ENCODE results near the gene FGA. TPM values are rescaled to one million over a fixed set of nuclear protein-coding genes. Genes with fewer than 3 reads are reported as not detected.

Gene FGA
- total RNA-seq, 1 experiment from 2014 or later = not detected

DNA sequence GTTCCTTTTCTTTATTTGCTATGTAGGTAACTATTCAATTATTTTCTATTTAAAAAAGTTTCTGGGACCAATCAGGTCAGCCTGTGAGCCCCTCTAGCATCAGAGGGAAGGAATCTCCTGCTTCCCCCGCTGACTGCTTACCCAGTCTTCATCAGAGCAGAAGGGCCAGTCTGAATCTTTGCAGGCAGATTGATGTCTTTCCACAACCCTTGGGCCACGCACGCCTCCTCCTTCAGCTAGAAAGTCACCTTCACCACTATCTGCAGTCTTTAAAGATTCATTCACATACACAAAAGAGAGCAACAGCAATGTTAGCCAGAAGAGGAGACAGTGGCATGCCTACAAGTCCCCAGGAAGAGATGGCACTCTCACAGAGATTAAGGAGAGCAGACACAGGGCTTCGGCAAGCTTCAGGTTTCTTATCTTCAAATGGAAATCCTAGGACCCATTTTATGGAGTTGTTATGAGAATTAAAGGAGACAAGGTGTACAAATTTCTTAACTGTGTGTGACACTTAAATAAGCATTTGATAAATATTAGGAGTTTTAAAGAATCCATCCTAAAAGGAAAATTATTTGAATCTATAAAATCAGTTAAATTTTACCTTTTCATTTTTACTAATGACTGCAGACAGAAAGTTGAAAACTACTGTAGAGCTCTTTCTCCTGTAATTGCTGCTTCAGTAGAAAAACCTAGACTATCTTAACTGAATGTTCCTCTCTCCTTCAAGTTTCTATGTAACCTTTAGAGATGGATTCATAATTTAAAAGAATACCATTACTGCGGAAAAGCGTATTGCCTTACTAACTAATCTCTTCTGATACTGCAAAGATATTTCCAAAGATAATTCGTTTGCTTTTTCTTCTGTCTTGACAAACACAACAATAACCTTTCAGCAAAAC lies 995 bp downstream of the FGA start:
- Histone ChIP-seq H3K4me1 (ENCODE audit: insufficient read depth, low read length) (no peaks in the 10 kb centered on the region), H3K9me3 (ENCODE audit: low read length) (no peaks in the 10 kb centered on the region), H3K9ac (ENCODE audit: low read length) (no peak overlapping the region), H3K4me2 (ENCODE audit: low read length) (no peak overlapping the region), H3K9me2 (replicated peaks; ENCODE audit: low read length) (no peaks in the 10 kb centered on the region), H3K36me3 (ENCODE audit: low read depth, low read length) (no peaks in the 10 kb centered on the region), H3K4me3 (ENCODE audit: low read length) (no peak overlapping the region), H4K20me1 (ENCODE audit: low read length) (no peaks in the 10 kb centered on the region), H3F3A (ENCODE audit: low read length, unreplicated experiment) (no peaks in the 10 kb centered on the region), H3K27me3 (ENCODE audit: low read length) (no peaks in the 10 kb centered on the region), H3K79me2 (ENCODE audit: low read length) (no peaks in the 10 kb centered on the region), H3K27ac (ENCODE audit: low read length) (no peak overlapping the region), H2AFZ (ENCODE audit: low read length) (no peak overlapping the region)
- BruUV-seq (replicated peaks) = no TSS peak
- ChIA-PET CTCF (no interaction called here), POLR2A (ENCODE audit: unreplicated experiment) (no interaction called here)
- ATAC-seq (no peak), DNase-seq (no peak)
- no peak for TF ChIP-seq EZH2phosphoT487 (IDR thresholded peaks at IDR 0.05; ENCODE audit: borderline replicate concordance, low read length)
- TF ChIP-seq EZH2 (IDR thresholded peaks at IDR 0.05; ENCODE audit: low read length, unreplicated experiment) = no peak
- TF ChIP-seq CTCF (conservative IDR thresholded peaks at IDR 0.05; ENCODE audit: low read depth, low read length) = no peak
- intact Hi-C loops (cut with micrococcal nuclease) = no loop called here

DNA sequence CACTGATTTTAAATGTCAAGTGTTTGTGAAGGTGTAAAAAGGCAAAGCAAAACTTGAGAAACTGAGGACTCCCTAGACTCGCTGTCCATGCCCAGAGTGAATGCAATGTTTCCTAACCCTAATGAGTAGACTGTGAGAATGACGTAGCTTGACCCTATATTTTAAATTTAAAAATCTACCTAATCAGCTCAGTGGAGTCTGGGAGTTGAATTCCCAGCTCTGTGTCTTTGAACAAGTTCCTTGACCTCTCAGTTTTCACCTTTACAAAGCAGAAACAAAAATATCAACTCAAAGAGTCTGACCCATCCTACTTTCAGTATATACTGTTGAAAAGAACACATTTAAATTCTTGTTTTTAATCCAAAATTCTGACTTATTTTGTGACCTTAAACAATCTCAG lies 2.3 kb downstream of the FGA start:
- Histone ChIP-seq H3K9me3 (ENCODE audit: low read length) (no peaks in the 10 kb centered on the region), H3K79me2 (ENCODE audit: low read length) (no peaks in the 10 kb centered on the region), H3K27ac (ENCODE audit: low read length) (no peak overlapping the region), H3K27me3 (ENCODE audit: low read length) (no peaks in the 10 kb centered on the region), H3K36me3 (ENCODE audit: low read depth, low read length) (no peaks in the 10 kb centered on the region), H4K20me1 (ENCODE audit: low read length) (no peaks in the 10 kb centered on the region), H3K4me3 (ENCODE audit: low read length) (no peak overlapping the region), H3K9ac (ENCODE audit: low read length) (no peak overlapping the region), H3K9me2 (replicated peaks; ENCODE audit: low read length) (no peaks in the 10 kb centered on the region), H3K4me2 (ENCODE audit: low read length) (no peak overlapping the region), H3K4me1 (ENCODE audit: insufficient read depth, low read length) (no peaks in the 10 kb centered on the region), H3F3A (ENCODE audit: low read length, unreplicated experiment) (no peaks in the 10 kb centered on the region), H2AFZ (ENCODE audit: low read length) (no peak overlapping the region)
- no peak for ATAC-seq
- ChIA-PET POLR2A (ENCODE audit: unreplicated experiment) (no interaction called here), CTCF (no interaction called here)
- no TSS peak for BruUV-seq (replicated peaks)
- DNase-seq = no peak
- TF ChIP-seq EZH2phosphoT487 (IDR thresholded peaks at IDR 0.05; ENCODE audit: borderline replicate concordance, low read length) = no peak
- no peak for TF ChIP-seq CTCF (conservative IDR thresholded peaks at IDR 0.05; ENCODE audit: low read depth, low read length)
- intact Hi-C loops (cut with micrococcal nuclease) = no loop called here

GRCh38 chr4:154586296-154587033 lies 4.1 kb downstream of the FGA start:
- Histone ChIP-seq H3K9me3 (ENCODE audit: low read length) (no peaks in the 10 kb centered on the region), H3K9ac (ENCODE audit: low read length) (no peak overlapping the region), H4K20me1 (ENCODE audit: low read length) (no peaks in the 10 kb centered on the region), H3K4me2 (ENCODE audit: low read length) (no peak overlapping the region), H3K36me3 (ENCODE audit: low read depth, low read length) (no peaks in the 10 kb centered on the region), H3K4me3 (ENCODE audit: low read length) (no peak overlapping the region), H3K4me1 (ENCODE audit: insufficient read depth, low read length) (no peaks in the 10 kb centered on the region), H3K9me2 (replicated peaks; ENCODE audit: low read length) (no peaks in the 10 kb centered on the region), H3K27me3 (ENCODE audit: low read length) (no peaks in the 10 kb centered on the region), H3K27ac (ENCODE audit: low read length) (no peak overlapping the region), H3F3A (ENCODE audit: low read length, unreplicated experiment) (no peaks in the 10 kb centered on the region), H3K79me2 (ENCODE audit: low read length) (no peaks in the 10 kb centered on the region), H2AFZ (ENCODE audit: low read length) (no peak overlapping the region)
- intact Hi-C loops (cut with micrococcal nuclease) = no loop called here
- no peak for TF ChIP-seq EZH2phosphoT487 (IDR thresholded peaks at IDR 0.05; ENCODE audit: borderline replicate concordance, low read length)
- no peak for TF ChIP-seq EZH2 (IDR thresholded peaks at IDR 0.05; ENCODE audit: low read length, unreplicated experiment)
- no peak for TF ChIP-seq CTCF (conservative IDR thresholded peaks at IDR 0.05; ENCODE audit: low read depth, low read length)
- DNase-seq = no peak
- ATAC-seq = no peak
- ChIA-PET POLR2A (ENCODE audit: unreplicated experiment) (no interaction called here), CTCF (no interaction called here)
- no TSS peak for BruUV-seq (replicated peaks)

Data from PC-3 (cell line).